ENCODE results near the gene PHACTR3.

DNA sequence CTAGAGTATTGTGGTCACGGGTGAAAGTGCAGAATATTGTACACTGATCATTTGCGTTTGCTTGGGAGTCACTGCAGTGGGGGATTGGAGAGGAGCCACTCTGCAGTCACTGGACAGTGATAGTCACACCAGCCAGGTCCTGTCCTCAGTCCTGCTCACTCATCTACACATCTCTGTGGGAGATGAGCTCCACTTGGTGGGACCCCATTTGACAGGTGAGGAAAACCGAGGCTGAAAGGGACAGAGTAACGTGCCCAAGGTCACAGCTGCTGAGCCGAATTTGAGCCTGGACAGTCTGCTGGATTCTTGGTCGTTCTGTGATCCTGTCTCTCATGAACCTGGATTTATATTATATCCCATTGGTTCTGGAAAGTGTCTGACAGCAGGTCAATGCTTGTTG is 17.7 kb upstream of the PHACTR3 start:
- TF ChIP-seq POLR2AphosphoS5 (IDR thresholded peaks at IDR 0.05; ENCODE audit: low read depth, low read length) (no peak), ZNF274 (IDR thresholded peaks at IDR 0.05; ENCODE audit: borderline replicate concordance, extremely low read depth, low read length) (no peak), RFX5 (IDR thresholded peaks at IDR 0.05; ENCODE audit: borderline replicate concordance, low read depth, low read length) (no peak), EZH2 (IDR thresholded peaks at IDR 0.05; ENCODE audit: low read depth, low read length, severe bottlenecking) (no peak), CREB1 (IDR thresholded peaks at IDR 0.05) (no peak), POLR2A (IDR thresholded peaks at IDR 0.05; ENCODE audit: control extremely low read depth in 1 of 2, low read depth in 2 of 2, low read length in 2 of 2) (no peak), MAFK (IDR thresholded peaks at IDR 0.05; ENCODE audit: low read depth, low read length) (no peak), HDAC6 (IDR thresholded peaks at IDR 0.05; ENCODE audit: low read depth, low read length) (no peak), RBBP5 (IDR thresholded peaks at IDR 0.05; ENCODE audit: borderline replicate concordance, low read depth, low read length) (no peak), RXRA (IDR thresholded peaks at IDR 0.05; ENCODE audit: insufficient read depth, low read depth, low read length) (no peak), SIN3A (conservative IDR thresholded peaks at IDR 0.05 in 1 of 2, IDR thresholded peaks at IDR 0.05 in 1 of 2; ENCODE audit: low read depth in 1 of 2, low read length in 2 of 2) (no peak)
- TF ChIP-seq, protein P1, sequence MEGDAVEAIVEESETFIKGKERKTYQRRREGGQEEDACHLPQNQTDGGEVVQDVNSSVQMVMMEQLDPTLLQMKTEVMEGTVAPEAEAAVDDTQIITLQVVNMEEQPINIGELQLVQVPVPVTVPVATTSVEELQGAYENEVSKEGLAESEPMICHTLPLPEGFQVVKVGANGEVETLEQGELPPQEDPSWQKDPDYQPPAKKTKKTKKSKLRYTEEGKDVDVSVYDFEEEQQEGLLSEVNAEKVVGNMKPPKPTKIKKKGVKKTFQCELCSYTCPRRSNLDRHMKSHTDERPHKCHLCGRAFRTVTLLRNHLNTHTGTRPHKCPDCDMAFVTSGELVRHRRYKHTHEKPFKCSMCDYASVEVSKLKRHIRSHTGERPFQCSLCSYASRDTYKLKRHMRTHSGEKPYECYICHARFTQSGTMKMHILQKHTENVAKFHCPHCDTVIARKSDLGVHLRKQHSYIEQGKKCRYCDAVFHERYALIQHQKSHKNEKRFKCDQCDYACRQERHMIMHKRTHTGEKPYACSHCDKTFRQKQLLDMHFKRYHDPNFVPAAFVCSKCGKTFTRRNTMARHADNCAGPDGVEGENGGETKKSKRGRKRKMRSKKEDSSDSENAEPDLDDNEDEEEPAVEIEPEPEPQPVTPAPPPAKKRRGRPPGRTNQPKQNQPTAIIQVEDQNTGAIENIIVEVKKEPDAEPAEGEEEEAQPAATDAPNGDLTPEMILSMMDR (IDR thresholded peaks at IDR 0.05; ENCODE audit: control extremely low read depth in 1 of 3, insufficient read depth in 1 of 3, low read depth in 1 of 3, low read length in 3 of 3): no peak
- TF ChIP-seq, protein P2, sequence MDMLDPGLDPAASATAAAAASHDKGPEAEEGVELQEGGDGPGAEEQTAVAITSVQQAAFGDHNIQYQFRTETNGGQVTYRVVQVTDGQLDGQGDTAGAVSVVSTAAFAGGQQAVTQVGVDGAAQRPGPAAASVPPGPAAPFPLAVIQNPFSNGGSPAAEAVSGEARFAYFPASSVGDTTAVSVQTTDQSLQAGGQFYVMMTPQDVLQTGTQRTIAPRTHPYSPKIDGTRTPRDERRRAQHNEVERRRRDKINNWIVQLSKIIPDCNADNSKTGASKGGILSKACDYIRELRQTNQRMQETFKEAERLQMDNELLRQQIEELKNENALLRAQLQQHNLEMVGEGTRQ (IDR thresholded peaks at IDR 0.05; ENCODE audit: low read length): no peak
- TF ChIP-seq, protein P3, sequence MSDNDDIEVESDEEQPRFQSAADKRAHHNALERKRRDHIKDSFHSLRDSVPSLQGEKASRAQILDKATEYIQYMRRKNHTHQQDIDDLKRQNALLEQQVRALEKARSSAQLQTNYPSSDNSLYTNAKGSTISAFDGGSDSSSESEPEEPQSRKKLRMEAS (IDR thresholded peaks at IDR 0.05): no peak
